ENCODE data around the gene NFYA. TPM values are rescaled to one million over a fixed set of nuclear protein-coding genes. Genes with fewer than 3 reads are reported as not detected.

NFYA gene
- total and polyA plus RNA-seq, 2 of the 13 experiments (the other 11 are each of a cell fraction or from before 2014, with no cell fraction given), result 16.0 to 22.9 TPM

DNA sequence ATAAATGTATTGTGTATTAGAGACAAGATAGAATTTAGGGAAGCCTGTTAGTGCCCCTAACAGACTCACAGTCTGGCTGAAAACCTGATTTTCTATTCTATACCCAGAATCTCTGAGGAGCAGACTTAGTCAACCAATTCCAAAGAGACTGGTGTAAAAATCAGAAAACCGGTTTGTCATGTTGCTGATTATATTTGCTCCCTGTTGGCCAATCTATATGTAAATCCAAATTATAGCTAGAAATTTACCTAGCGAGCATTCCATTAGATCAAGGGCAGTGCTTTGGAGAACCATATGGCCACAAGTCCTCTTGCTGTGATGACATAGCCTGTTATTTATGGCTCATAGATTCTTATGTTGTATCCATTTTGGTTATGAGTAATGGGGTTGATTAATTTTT, 4.8 kb downstream of the NFYA start (continued):
- TF ChIP-seq, protein P1, sequence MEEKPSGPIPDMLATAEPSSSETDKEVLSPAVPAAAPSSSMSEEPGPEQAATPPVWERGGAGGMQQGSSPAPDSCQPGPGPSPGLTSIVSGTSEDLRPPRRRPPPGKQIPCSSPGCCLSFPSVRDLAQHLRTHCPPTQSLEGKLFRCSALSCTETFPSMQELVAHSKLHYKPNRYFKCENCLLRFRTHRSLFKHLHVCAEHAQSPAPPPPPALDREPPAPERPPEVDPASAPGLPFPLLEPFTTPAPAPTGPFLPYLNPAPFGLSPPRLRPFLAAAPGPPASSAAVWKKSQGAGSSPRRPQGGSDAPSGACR (CRISPR knock-in tag; IDR thresholded peaks at IDR 0.05), result no peak

DNA sequence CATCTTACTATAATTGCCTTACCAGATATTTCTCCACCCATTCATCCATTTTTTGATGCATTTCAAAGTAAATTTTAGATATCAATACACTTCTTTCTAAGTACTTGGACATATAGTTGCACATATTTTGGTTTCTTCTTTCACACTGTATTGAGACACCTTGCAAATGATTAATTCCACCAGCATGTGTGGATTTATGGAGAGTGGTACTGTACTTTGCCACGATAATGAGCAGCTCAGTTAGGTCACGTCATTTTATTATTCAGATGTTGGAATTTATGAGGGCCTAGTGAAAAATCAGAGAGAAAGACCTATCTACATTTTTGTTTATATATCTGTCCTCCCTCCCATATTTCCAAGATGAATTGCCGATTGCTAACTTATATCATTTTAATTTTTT, 5.3 kb downstream of the NFYA start:
- BruUV-seq (replicated peaks), result no TSS peak
- Histone ChIP-seq H3K4me3 (replicated peaks in 1 of 3; ENCODE audit: insufficient read depth in 1 of 3, low read depth in 2 of 3, low read length in 3 of 3) (no peak overlapping the region), H4K20me1 (ENCODE audit: insufficient read depth, low read length) (peaks cover 17% of the 10 kb centered on the region), H3K4me1 (ENCODE audit: insufficient read depth, low read length) (peaks cover 29% of the 10 kb centered on the region), H3K9me3 (ENCODE audit: low read length) (no peaks in the 10 kb centered on the region), H3K36me3 (replicated peaks in 1 of 2; ENCODE audit: control insufficient read depth in 1 of 2, insufficient read depth in 2 of 2, low read length in 2 of 2) (peaks cover 10 to 38% of the 10 kb centered on the region in 2 experiments), H2AFZ (ENCODE audit: low read length) (no peak overlapping the region), H3K9ac (ENCODE audit: insufficient read depth, low read depth, low read length) (no peak overlapping the region), H3K27ac (ENCODE audit: extremely low read length, insufficient read depth, low read length) (no peak overlapping the region), H3K79me2 (ENCODE audit: insufficient read depth, low read length) (peaks cover 74% of the 10 kb centered on the region), H3K4me2 (ENCODE audit: low read depth, low read length) (no peak overlapping the region), H3K27me3 (ENCODE audit: control insufficient read depth in 1 of 2, insufficient read depth in 2 of 2, low read length in 2 of 2) (no peaks in the 10 kb centered on the region; a peak in 2 of 5 replicates)
- in situ Hi-C loops (cut with HindIII; ENCODE audit: extremely low pct_ligation_motif_present, low pct_unique_long_range_greater_than_20kb), result no loop called here
- TF ChIP-seq ZNF3 (CRISPR knock-in tag; IDR thresholded peaks at IDR 0.05), result no peak
- POLR2A ChIA-PET, result no interaction called here
- DNase-seq (ENCODE audit: low spot score) (no peak), ATAC-seq (no peak), FAIRE-seq (no peak)
- CTCF ChIA-PET (ENCODE audit: low intra/inter-chr PET ratio, low total read pairs), result no interaction called here
- 94% methylated on average over 3 of the region's 3 CpGs for WGBS (ENCODE audit: low lambda C conversion rate)
- intact Hi-C loops (cut with micrococcal nuclease; ENCODE audit: unreplicated experiment), result no loop called here

DNA sequence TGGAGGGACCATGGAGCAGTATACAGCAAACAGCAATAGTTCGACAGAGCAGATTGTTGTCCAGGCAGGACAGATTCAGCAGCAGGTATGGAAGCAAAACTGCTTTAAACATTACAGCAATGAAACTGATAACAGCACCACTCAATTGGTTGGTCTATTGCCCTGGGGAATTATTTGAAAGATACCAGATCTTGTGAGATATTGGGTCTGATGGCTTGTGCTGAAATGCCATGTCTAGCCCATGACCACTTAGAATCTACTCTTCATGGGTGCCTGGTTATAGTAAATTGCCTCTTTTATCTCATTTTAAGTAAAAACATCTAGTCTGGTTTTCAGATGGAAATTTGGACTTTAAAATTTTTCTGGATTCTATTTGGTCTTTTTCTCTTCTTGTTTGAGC, 6.3 kb downstream of the NFYA start:
- CTCF ChIA-PET (ENCODE audit: low intra/inter-chr PET ratio, low total read pairs), result no interaction called here
- no TSS peak for BruUV-seq (replicated peaks)
- H3K4me1 ChIP-seq (ENCODE audit: insufficient read depth, low read length), result peaks cover 28% of the 10 kb centered on the region
- peaks cover 14 to 48% of the 10 kb centered on the region in 2 experiments for H3K36me3 ChIP-seq (replicated peaks in 1 of 2; ENCODE audit: control insufficient read depth in 1 of 2, insufficient read depth in 2 of 2, low read length in 2 of 2)
- no peak overlapping the region for H3K27ac ChIP-seq (ENCODE audit: extremely low read length, insufficient read depth, low read length)
- no peak for FAIRE-seq
- POLR2A ChIA-PET, result no interaction called here
- H3K4me3 ChIP-seq (replicated peaks in 1 of 3; ENCODE audit: insufficient read depth in 1 of 3, low read depth in 2 of 3, low read length in 3 of 3), result no peak overlapping the region
- H3K79me2 ChIP-seq (ENCODE audit: insufficient read depth, low read length), result peaks cover 72% of the 10 kb centered on the region
- WGBS (ENCODE audit: low lambda C conversion rate), result 90% methylated on average over 1 of the region's 1 CpG
- H2AFZ ChIP-seq (ENCODE audit: low read length), result no peak overlapping the region
- no peak for ATAC-seq
- in situ Hi-C loops (cut with HindIII; ENCODE audit: extremely low pct_ligation_motif_present, low pct_unique_long_range_greater_than_20kb), result no loop called here
- no peaks in the 10 kb centered on the region; a peak in 1 of 5 replicates for H3K27me3 ChIP-seq (ENCODE audit: control insufficient read depth in 1 of 2, insufficient read depth in 2 of 2, low read length in 2 of 2)
- H3K4me2 ChIP-seq (ENCODE audit: low read depth, low read length), result no peak overlapping the region
- DNase-seq (ENCODE audit: low spot score), result no peak
- peaks cover 14% of the 10 kb centered on the region for H4K20me1 ChIP-seq (ENCODE audit: insufficient read depth, low read length)
- no peaks in the 10 kb centered on the region for H3K9me3 ChIP-seq (ENCODE audit: low read length)
- no peak overlapping the region for H3K9ac ChIP-seq (ENCODE audit: insufficient read depth, low read depth, low read length)
- intact Hi-C loops (cut with micrococcal nuclease; ENCODE audit: unreplicated experiment), result no loop called here
- TF ChIP-seq, protein P2, sequence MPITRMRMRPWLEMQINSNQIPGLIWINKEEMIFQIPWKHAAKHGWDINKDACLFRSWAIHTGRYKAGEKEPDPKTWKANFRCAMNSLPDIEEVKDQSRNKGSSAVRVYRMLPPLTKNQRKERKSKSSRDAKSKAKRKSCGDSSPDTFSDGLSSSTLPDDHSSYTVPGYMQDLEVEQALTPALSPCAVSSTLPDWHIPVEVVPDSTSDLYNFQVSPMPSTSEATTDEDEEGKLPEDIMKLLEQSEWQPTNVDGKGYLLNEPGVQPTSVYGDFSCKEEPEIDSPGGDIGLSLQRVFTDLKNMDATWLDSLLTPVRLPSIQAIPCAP (CRISPR knock-in tag; IDR thresholded peaks at IDR 0.05; ENCODE audit: low read depth), result no peak
- TF ChIP-seq, protein P3, sequence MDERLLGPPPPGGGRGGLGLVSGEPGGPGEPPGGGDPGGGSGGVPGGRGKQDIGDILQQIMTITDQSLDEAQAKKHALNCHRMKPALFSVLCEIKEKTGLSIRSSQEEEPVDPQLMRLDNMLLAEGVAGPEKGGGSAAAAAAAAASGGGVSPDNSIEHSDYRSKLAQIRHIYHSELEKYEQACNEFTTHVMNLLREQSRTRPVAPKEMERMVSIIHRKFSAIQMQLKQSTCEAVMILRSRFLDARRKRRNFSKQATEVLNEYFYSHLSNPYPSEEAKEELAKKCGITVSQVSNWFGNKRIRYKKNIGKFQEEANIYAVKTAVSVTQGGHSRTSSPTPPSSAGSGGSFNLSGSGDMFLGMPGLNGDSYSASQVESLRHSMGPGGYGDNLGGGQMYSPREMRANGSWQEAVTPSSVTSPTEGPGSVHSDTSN (CRISPR knock-in tag; IDR thresholded peaks at IDR 0.05), result no peak
- TF ChIP-seq, protein P4, sequence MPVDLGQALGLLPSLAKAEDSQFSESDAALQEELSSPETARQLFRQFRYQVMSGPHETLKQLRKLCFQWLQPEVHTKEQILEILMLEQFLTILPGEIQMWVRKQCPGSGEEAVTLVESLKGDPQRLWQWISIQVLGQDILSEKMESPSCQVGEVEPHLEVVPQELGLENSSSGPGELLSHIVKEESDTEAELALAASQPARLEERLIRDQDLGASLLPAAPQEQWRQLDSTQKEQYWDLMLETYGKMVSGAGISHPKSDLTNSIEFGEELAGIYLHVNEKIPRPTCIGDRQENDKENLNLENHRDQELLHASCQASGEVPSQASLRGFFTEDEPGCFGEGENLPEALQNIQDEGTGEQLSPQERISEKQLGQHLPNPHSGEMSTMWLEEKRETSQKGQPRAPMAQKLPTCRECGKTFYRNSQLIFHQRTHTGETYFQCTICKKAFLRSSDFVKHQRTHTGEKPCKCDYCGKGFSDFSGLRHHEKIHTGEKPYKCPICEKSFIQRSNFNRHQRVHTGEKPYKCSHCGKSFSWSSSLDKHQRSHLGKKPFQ (CRISPR knock-in tag; IDR thresholded peaks at IDR 0.05; ENCODE audit: insufficient replicate concordance), result no peak
- TF ChIP-seq ZSCAN31 (CRISPR knock-in tag; IDR thresholded peaks at IDR 0.05; ENCODE audit: low read depth) (no peak), HDAC2 (CRISPR knock-in tag; IDR thresholded peaks at IDR 0.05) (no peak), ZFP1 (CRISPR knock-in tag; IDR thresholded peaks at IDR 0.05) (no peak)
- TF ChIP-seq, protein P5, sequence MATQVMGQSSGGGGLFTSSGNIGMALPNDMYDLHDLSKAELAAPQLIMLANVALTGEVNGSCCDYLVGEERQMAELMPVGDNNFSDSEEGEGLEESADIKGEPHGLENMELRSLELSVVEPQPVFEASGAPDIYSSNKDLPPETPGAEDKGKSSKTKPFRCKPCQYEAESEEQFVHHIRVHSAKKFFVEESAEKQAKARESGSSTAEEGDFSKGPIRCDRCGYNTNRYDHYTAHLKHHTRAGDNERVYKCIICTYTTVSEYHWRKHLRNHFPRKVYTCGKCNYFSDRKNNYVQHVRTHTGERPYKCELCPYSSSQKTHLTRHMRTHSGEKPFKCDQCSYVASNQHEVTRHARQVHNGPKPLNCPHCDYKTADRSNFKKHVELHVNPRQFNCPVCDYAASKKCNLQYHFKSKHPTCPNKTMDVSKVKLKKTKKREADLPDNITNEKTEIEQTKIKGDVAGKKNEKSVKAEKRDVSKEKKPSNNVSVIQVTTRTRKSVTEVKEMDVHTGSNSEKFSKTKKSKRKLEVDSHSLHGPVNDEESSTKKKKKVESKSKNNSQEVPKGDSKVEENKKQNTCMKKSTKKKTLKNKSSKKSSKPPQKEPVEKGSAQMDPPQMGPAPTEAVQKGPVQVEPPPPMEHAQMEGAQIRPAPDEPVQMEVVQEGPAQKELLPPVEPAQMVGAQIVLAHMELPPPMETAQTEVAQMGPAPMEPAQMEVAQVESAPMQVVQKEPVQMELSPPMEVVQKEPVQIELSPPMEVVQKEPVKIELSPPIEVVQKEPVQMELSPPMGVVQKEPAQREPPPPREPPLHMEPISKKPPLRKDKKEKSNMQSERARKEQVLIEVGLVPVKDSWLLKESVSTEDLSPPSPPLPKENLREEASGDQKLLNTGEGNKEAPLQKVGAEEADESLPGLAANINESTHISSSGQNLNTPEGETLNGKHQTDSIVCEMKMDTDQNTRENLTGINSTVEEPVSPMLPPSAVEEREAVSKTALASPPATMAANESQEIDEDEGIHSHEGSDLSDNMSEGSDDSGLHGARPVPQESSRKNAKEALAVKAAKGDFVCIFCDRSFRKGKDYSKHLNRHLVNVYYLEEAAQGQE (IDR thresholded peaks at IDR 0.05; ENCODE audit: borderline replicate concordance in 1 of 2, low read depth in 1 of 2, low read length in 2 of 2), result no peak
